KBM-7 (cell line): ENCODE results near the gene CBFA2T2.
"Not testable (repeated sequence)": the region's sequence is repeated elsewhere in the genome, so short reads cannot be mapped to it uniquely, and the experiment has no call there.

Experiments
- DNase-seq: peaks from one replicate; pipeline ENCODE4 v3.0.0-alpha.2; 2015
- in situ Hi-C: fragments of 300-500 bp; cut with MboI; formaldehyde crosslinking; loops from 2 replicates; pipeline ENCODE4 v1.14.3; 2020; ENCODE audit warnings: low sequenced_read_pairs, low pct_unique_long_range_greater_than_20kb, mixed read lengths

Gene CBFA2T2

DNA sequence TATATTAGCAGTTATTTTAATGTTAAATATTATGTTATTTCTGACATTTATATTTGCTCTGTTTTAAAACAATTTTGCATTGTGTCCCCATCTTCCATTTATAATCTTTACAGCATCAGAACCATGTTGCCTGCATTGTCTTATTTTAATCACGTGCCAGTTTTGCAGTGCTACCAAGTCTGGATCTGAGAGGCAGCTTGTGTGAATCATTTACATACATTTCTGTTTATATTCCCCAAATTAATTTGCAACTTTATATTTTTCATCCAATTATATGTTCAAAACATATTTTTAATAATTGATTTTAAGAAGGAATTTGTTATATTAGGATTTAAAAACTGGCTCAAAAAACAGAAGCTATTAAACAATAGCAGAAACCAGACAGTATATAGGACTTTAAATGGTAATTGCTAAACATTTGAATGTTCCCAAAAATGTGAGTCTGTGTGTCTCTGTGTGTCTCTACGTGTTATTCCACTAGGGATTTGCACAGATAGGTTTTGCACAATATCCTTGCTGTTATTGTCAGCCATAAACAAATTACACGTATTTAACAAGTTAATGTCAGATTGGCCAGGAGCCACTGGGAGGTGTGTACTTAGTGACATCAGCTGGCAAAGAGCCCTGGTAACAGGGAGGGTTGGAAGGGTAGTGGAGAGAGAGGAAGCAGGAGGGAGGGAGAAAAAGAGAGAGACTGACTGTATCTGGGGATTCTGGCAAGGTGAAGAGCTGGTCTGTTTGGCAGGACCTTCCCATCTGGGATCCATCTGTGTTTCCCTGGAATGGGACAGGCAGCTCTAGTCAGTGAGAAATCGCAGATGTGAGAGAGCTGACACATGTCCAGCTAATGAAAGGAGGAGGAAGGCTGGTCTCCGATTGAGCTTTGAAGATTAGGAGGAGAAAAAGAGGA lies 72.1 kb downstream of the CBFA2T2 start:
- in situ Hi-C loops = no loop called here
- peak; percentile 11 for DNase-seq

DNA sequence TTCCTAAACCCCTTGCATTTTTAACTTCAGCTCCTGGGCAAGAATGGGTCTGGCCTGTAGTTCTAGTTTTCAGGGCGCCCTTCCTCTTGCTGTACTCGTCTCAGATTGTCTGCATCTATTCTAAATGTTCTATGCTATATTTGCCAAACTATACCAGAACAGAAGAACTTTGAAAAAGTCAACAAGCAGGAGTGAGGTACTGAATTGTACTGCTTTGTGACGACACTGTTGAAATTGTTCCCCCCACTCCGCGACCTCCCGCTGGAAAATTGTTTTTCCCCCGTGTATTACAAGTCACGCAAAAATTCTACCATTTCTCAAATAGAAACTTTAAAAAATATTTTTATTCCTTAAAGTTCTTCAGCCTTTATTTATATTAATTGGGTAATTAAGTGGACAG lies 73.9 kb downstream of the CBFA2T2 start:
- in situ Hi-C loops = no loop called here
- no peak for DNase-seq

DNA sequence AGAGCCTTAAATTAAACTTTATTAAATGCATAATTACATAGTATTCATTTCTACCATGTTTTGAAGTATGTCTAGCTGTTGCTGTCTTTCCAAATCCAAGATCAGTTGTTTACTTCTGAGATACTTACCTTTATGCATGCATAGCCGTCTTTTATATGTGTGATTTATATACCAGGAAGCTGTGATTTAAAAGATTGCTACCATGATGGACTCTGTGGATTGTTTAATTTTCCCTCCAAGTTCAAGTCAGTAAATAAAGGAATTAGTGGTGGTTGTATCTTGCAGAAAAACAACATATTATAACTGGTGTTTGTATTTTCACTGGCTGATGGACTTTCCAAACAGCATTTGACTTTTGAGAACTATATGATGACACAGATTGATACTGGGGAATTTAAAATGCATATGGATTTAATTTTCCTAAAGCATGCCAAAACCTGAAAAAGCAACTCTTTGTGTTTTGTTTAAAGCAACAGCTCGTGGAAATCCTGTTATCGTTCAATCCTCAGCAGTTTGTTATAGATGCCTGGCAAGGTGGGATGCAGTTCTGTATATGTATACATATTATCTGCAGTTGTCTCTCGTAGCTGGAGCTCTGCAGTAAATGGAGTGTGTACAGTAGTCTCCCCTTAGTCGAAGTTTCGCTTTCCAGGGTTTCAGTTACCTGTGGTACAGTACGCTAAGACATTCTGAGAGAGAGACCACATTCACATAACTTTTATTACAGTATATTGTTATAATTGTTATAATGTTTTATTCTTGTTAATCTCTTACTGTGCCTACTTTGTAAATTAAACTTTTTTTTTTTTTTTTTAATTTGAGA lies 77.1 kb downstream of the CBFA2T2 start:
- no peak for DNase-seq
- in situ Hi-C loops = no loop called here

DNA sequence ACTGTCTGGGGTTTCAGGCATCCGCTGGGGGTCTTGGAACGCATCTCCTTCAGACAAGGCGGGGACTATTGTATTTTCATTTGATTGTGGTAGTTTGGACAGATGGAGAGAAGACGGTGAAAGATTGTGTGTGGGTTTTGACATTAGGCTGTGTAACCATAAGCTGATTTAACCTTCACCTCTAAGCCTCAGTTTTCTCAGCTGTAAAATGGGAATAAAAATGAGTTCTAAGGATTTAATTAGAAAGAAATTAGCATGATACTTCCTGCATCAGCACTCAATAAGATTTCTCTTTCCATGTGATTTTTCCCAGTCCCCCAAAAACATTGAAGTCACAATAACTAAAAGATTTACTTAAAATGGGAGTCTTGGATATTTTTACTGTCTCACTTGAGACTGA lies 78.1 kb downstream of the CBFA2T2 start:
- in situ Hi-C loops = no loop called here
- no peak for DNase-seq

DNA sequence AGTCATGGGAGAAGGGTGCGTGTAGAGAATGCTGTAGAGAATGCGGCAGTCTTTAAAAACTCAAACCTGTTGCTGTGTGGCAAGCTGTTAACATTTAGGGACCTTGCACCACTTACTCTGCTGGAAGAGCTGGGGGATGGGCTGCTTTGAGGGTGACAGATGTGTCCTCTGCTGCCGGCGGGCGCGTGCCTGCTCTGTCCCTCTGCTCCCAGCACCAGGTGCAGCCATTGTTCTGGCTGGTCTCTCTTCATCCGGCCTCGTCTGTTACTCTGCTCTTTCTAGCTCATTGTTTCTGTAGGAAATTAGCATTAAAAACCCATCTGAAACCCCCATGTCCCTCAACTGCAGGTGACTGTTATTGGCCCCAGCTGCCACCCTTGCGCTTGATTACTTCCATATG lies 78.5 kb downstream of the CBFA2T2 start:
- in situ Hi-C loops = no loop called here
- DNase-seq = no peak

DNA sequence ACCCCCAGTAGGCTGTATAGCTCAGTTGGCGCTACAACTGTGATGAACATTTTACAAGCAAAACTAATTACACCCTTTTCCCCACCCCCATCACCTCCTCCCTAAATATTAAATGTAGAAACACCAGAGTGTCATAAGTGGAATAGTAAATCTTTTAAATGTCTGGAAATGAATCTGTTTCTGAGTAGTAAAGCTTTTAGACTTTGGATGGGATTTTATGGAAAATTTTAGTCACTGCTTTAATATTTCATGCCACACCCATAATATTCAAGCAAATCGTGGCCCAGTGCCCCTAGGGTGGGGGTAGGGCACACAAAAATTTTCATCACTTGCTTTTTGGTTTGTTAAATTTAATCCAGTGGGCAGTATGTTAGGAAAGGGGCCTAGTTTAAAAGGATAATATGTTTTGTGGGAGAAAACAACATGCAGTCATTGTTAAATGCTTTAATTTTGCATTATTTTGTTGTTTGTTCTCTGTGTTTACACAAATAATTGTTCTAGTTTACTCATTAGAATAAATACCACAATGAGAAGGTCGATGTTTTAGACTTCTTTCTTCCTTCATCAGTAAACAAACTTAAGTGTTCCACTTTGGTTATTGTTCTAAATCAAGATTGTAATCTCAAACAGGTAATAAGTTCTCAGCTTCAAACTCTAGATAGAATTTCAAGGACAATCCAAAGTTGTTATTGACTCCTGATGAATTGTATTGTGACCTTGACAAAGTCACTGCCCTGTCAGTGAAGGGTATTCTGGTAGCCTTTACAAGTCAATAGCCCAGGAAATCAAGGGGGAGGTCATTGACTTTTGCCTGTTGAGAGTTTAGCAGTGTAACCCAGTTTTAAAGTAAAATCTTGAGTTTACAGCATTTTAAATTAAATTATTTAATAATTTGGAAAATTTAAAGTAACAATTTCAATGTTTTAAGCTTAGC lies 79.2 kb downstream of the CBFA2T2 start:
- in situ Hi-C loops = no loop called here
- no peak for DNase-seq

DNA sequence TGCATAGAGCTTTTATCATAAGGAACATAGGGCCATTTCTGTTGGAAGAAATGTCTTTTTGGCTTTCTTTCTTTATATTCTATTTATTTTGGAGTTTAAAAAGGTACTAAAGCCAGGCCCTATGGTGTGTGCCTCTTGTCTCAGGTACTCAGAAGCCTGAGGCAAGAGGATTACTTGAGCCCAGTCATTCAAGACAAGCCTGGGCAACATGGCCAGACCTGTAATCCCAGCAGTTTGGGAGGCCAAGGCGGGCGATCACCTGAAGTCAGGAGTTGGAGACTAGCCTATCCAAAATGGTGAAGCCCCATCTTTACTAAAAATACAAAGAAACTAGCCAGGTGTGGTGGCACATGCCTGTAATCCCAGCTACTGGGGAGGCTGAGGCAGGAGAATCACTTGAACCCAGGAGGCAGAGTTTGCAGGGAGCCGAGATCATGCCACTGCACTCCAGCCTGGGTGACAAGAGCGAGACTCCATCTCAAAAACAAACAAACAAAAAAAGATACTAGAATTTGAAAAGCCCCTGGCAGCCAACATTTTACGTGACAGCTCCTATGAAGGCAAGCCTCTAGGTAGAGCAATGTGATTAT lies 80.0 kb downstream of the CBFA2T2 start:
- in situ Hi-C loops = no loop called here

DNA sequence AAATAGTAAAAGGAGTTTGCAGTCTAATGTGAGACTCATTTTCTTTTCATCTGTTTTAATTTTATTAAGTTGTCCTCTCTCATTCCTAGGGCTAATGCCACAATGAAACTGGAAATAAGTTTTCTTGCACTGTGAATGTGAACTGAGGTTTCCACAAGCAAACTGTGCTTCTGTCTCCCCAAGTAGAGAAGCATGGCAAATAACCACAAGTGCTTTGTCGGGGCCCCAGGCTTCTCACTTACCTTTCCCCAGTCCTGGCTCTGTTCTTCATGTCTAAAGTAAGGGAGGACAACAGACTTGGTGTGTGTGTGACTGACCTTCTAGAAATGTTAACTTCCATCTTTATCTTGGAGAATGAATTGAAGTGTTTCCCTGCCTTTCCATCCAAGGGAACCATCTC lies 80.8 kb downstream of the CBFA2T2 start:
- no peak for DNase-seq
- in situ Hi-C loops = no loop called here

More for the DNA sequence above, 80.0 kb downstream of the CBFA2T2 start:
- no peak for DNase-seq

DNA sequence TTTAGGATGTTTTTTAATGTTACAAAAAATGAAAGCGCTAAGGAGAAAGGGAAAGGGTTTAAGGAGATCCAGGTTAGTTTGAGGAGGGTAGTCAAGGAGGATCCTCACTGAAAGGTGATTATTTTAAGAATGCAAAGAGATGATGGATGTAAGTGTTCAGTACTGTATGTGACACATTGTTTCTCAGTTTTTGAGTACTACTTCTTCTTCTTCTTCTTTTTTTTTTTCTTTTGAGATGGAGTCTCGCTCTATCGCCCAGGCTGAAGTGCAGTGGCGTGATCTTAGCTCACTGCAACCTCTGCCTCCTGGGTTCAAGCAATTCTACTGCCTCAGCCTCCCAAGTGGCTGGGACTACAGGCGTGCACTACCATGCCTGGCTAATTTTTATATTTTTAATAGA lies 83.4 kb downstream of the CBFA2T2 start:
- DNase-seq, in situ Hi-C loops: not testable (repeated sequence)

DNA sequence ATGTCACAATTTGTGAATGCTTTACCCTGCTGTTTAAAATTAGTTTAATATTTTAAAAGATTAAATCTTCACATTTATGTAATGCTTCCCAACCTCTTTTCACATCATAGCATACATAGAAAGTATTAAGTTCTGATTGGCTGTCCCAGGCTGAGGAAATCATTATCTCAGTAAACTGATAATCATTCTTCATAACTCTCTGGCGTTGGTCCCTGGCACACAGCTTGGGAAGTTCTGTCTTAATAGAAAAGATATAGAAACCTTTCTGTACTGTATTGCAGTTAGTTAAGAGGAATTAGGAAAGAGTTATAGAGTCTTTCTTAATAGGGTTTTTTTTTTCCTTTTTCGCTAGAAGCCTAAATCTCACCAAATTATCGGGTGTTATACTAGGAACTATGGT lies 85.4 kb downstream of the CBFA2T2 start:
- DNase-seq = no peak
- in situ Hi-C loops = no loop called here

DNA sequence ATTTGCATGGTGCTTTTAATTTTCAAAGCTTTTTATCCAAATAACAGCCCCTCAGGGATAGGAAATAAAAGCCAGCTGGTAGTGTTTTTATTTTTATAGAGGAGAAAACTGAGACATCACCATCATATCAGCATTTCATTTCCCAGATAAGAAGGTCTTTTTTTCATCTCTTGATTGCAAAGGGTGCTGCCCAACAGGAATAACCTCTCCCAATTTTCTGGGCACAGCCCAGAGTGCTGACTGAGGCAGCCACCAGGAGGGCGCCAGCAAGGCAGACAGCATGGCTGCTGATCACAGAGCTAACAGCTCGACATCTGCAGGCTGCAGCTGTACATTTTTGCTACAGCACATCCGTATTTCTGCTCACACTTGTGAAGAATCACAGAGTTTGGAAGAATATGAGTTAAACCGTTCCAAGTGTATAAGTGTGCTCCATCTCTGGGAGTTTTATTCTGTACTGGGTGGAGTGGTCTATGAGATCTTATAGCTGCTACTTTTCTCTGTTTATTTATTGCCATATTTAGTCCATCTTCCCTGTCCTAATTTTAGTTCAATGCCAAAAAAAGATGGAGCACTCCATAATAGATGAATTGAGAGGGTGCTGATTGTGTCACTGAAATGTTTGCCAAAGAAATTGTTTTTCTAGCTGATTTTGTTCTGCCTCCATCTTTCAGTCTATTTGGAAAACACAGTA lies 86.7 kb downstream of the CBFA2T2 start:
- in situ Hi-C loops = no loop called here
- no peak for DNase-seq

DNA sequence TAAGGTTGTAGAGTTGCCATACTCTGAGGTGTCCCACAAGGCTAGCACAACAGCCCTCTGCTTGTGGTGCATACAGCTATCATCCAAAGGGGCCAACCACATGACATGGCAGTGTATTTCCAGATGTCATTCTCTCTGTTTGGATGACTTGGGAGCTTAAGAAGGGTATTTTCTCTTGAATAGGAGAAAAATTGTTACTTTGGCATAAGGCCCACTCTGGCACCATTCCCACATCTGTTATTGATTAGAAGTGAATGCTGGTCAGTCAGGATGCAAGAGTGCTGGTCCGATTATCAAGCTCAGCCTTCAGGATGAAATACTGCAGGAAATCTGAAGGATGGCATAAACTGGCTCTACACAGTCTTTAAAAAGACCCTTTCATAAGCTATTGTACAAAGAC lies 88.6 kb downstream of the CBFA2T2 start:
- in situ Hi-C loops = no loop called here
- no peak for DNase-seq

DNA sequence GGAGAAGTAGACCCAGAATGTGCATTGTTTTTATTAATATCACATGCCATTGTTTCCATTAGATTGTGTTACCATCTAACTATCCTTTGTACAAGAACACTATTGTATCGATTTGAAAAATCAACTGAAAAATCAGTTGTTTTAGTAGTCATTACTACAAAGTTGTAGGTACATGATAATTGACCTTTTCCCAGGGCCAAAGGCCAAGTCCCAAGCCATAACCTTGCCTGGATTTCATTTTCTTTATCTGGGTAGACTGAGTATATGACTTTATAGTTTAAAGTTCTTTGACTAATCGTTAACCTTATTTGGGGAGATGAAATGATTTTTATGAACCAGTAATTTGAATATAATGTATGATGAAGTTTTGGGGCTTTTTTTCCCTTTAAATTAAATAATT lies 93.2 kb downstream of the CBFA2T2 start:
- in situ Hi-C loops = no loop called here
- no peak for DNase-seq

DNA sequence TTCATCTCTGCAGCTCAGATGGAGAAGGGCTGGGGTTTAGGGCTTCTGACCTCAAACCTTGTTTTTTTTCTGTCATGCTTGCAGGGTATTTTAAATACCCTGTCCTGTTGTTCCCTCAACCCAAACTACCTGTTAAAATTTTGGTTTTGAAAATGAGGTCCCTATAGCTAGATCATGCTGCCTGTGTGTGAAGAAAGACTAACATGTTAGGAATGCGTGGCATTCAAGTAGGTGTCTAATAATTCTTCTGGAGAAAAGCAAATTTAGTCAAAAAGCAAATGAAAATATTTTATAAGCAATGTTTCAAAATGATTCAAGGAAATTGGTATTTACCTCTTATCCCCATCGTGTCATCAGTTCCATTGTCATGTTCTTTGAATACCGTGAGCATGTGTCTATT lies 95.1 kb downstream of the CBFA2T2 start:
- no peak for DNase-seq
- in situ Hi-C loops = no loop called here

DNA sequence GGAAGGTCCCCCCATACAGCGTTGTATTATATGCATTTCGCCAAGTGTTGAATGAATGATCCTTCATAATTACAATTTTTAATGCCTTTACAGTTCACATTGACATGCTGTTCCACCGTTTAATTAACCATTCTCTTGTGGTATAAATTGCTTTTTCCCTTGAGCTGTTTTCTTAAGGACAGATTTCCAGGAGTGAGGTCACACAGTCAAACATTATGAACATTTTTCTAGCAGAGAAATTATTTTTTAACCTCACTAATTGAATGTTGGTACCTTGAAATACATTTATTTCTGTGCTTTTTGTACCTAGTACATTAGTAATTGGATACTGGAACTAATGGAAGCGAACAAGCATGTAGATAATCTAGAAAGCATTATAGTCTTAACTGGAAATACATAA lies 95.5 kb downstream of the CBFA2T2 start:
- in situ Hi-C loops = no loop called here
- no peak for DNase-seq

DNA sequence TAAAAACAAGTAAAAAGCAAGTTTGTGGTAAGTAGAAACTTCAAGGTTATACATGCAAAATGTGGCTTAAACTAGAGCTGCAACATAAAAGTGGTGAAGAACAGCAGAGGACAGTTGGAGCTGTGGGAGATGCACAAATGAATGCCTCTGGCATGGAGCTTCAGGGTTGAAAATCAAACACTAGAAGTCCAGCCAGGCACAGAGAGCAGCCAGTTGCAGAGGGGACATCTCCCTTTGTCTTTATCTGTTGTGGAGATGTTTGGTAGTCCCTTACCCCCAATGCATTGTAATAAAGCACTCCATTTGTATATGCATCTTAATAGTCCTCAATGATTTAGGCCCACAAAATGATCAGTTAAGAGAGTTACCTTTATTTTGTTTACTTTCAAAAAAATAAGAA lies 99.2 kb downstream of the CBFA2T2 start:
- no peak for DNase-seq
- in situ Hi-C loops = no loop called here

DNA sequence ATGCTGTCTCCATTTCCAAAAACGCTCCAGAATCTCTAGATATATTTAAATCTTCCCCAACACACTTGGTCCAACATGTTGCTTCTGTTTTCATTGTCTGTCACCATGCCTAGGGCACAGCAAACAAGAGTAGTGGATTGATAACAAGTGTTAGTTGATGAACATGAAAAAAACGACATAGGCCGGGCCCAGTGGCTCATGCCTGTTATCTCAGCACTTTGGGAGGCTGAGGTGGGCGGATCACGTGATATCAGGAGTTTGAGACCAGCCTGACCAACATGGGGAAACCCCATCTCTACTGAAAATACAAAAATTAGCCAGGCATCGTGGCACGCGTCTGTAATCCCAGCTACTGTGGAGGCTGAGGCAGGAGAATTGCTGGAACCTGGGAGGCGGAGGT lies 102.0 kb downstream of the CBFA2T2 start:
- in situ Hi-C loops, DNase-seq: not testable (repeated sequence)

DNA sequence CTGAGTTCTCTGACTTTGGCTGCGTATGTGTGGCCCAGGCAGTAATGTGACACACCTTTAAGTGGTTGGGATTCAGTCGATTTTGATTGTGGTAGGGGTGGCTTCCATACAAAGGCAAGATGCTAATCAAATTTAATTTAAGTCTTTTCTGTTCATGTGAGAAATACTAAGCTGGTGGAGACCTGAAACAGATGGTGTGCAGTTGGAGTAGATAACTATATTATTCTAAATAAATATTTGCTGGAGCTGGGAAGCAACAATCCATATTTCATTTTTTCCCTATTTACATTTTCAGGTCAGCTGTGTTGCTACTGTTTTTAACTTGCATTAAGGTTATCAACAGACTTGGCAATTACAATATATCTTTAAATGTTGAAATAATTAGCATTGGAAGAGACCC lies 104.8 kb downstream of the CBFA2T2 start:
- in situ Hi-C loops = no loop called here
- no peak for DNase-seq
